Activated CD4-positive, alpha-beta T cell treated with anti-CD3 and anti-CD28 coated beads for 36 hours (primary cell): ENCODE results near the gene SCNN1G. TPM values are rescaled to one million over a fixed set of nuclear protein-coding genes. Genes with fewer than 3 reads are reported as not detected.

Experiments
- ATAC-seq: fragments of 200-7000 bp; cut with Tn5 transposase; one replicate; pipeline ENCODE4 v1.10.0; 2021; ENCODE audit warnings: mild to moderate bottlenecking, moderate library complexity
- CTCF ChIA-PET: fragments of 350-600 bp; sonication (Branson Sonifier 250); formaldehyde crosslinking; loops from one replicate; lab custom pipeline; 2021; ENCODE audit warnings: antibody characterized with exemption; lab: Charles Lee
- POLR2A ChIA-PET: fragments of 350-600 bp; sonication (Branson Sonifier 250); formaldehyde crosslinking; loops from one replicate; lab custom pipeline; 2021; ENCODE audit warnings: antibody characterized with exemption, inconsistent platforms; lab: Charles Lee
- DNase-seq: peaks from one replicate; pipeline ENCODE4 v3.0.0-alpha.2; 2020
- H3K27ac Mint-ChIP-seq: one replicate; pipeline ENCODE4 v1.8.0; 2021; ENCODE audit warnings: mixed read lengths
- H3K27me3 Mint-ChIP-seq: one replicate; pipeline ENCODE4 v1.8.0; 2021; ENCODE audit warnings: mixed read lengths
- H3K36me3 Mint-ChIP-seq: one replicate; pipeline ENCODE4 v1.8.0; 2021; ENCODE audit warnings: low read depth, mixed read lengths
- H3K4me1 Mint-ChIP-seq: one replicate; pipeline ENCODE4 v1.8.0; 2021; ENCODE audit warnings: mixed read lengths
- H3K4me3 Mint-ChIP-seq: one replicate; pipeline ENCODE4 v1.8.0; 2021; ENCODE audit warnings: mild to moderate bottlenecking, moderate library complexity, mixed read lengths
- H3K9me3 Mint-ChIP-seq: one replicate; pipeline ENCODE4 v1.8.0; 2021; ENCODE audit warnings: low read depth, mixed read lengths
- intact Hi-C, 2 experiments: fragments of 100-400 bp; cut with DNase I in 1 of 2; cut with micrococcal nuclease in 1 of 2; formaldehyde crosslinking; loops; one replicate each; pipeline versions ENCODE4 v1.14.2 to v1.15.1; 2022 to 2024; cut with DNase I, micrococcal nuclease
- total RNA-seq, 2 experiments: library from RNA; stranded (reverse); gene quantifications; one replicate each; pipeline ENCODE4 v1.2.3, GENCODE V29; 2021

SCNN1G gene
- total RNA-seq, 2 experiments from 2014 or later = not detected

DNA sequence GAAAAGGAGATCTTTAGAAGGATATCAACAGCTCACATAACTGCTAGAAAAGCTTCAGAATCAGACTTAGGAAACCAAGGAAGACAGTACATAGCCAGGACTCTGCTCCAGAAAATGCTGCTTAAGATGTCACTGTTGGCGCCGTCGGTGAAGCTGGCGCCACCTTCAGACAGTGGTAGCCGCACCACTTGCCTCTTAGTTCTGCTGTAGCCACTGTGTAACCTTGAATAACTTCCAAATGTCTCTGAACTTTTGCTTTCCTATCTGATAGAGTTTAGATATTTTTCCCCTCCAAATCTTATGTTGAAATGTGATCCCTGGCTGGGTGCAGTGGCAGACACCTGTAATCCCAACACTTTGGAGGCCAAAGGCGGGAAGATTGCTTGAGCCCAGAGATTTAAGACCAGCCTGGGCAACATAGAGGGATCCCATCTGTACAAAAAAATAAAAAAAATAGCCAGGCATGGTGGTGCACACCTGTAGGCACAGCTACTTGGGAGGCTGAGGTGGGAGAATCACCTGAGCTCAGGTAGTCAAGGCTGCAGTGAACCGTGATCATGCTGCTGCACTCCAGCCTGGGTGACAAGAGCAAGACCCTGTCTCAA is 27.0 kb upstream of the SCNN1G start:
- intact Hi-C loops = no loop called here
- CTCF ChIA-PET = interaction anchor here (0.6 to 0.8 kb wide), 2 partner anchors 114 to 295 kb away, joined by 3 read pairs; no protein-coding TSS in a partner anchor
- H3K4me3 Mint-ChIP-seq = no peak overlapping the region

DNA sequence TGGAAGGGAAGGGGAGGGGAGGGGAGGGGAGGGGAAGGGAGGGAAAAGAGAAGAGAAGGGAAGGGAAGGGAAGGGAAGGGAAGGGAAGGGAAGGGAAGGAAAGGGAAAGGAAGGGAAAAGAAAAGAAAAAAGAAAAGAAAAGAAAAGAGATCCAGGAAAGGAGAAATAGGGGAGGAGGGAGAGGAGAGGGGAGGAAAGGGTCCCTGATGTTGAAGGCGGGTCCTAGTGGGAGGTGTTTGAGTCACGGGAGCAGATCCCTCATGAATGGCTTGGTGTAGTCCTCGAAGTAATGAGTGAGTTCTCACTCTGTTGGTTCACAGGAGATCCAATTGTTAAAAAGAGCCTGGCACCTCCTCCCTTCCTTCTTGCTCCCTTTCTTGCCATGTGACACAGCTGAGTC is 26.4 kb upstream of the SCNN1G start:
- DNase-seq (no peak), ATAC-seq (no peak)
- Mint-ChIP-seq H3K36me3 (no peaks in the 10 kb centered on the region), H3K27ac (no peak overlapping the region), H3K4me3 (no peak overlapping the region), H3K4me1 (peaks cover 7% of the 10 kb centered on the region), H3K9me3 (no peaks in the 10 kb centered on the region), H3K27me3 (peaks cover 9% of the 10 kb centered on the region)
- POLR2A ChIA-PET = no interaction called here
- CTCF ChIA-PET = interaction anchor here (1.0 kb wide), 1 partner anchor 23 kb away, joined by 3 read pairs; no protein-coding TSS in a partner anchor
- intact Hi-C loops = no loop called here

More for the DNA sequence above, 27.0 kb upstream of the SCNN1G start:
- DNase-seq = peak; percentile 25
- no peaks in the 10 kb centered on the region for H3K36me3 Mint-ChIP-seq
- ATAC-seq = peak; percentile 60
- H3K27me3 Mint-ChIP-seq = peaks cover 7% of the 10 kb centered on the region
- no peak overlapping the region for H3K27ac Mint-ChIP-seq
- POLR2A ChIA-PET = no interaction called here
- no peaks in the 10 kb centered on the region for H3K9me3 Mint-ChIP-seq
- H3K4me1 Mint-ChIP-seq = peaks cover 7% of the 10 kb centered on the region

DNA sequence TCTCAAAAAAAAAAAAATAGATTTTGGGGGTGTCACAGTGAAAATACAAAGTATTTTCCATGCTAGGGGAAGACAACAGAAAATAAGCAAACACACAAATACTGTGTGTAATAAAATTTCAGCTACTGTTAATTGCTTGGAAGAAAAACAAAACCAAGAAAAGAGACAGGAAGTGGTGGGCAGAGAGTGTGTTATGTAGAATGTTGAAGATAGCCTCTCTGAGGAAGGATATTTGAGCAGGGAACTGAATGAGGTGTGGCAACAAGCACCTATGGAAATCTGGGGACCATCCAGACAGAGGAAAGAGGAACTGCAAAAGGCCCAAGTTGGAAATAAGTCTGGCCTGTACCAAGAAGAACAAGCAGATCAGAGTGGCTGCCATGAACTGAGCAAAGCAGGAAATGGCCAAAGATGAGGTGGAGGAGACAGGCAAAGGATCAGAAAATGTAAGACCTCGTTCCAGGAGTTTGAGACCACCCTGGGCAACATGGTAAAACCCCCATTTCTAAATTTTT is 25.5 kb upstream of the SCNN1G start:
- H3K36me3 Mint-ChIP-seq = no peaks in the 10 kb centered on the region
- ChIA-PET CTCF (interaction anchor here (0.7 to 1.0 kb wide), 2 partner anchors 22 to 25 kb away, joined by 3 read pairs; no protein-coding TSS in a partner anchor), POLR2A (no interaction called here)
- peaks cover 7% of the 10 kb centered on the region for H3K4me1 Mint-ChIP-seq
- intact Hi-C loops = no loop called here
- H3K9me3 Mint-ChIP-seq = no peaks in the 10 kb centered on the region
- DNase-seq (no peak), ATAC-seq (no peak)
- H3K27me3 Mint-ChIP-seq = peaks cover 14% of the 10 kb centered on the region
- H3K4me3 Mint-ChIP-seq = no peak overlapping the region
- H3K27ac Mint-ChIP-seq = no peak overlapping the region

DNA sequence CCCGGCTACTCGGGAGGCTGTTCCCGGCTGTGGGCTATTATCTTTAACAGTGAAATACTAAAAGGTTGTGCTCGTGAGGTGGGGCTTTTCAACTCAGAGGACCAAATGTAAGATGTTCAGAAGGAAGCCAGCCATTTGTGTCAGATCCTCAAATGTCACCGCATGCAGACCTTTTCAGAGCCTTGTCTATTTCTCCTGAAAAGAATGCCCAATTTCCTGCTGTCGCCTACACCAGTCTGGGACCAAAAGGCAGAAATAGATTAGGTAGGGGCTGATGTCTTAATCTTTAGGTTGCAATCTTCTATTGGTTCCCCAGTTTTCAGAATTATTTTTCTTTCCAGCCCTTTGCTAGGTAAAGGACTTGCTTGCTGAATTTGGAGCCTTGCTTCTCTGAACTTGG is 24.4 kb upstream of the SCNN1G start:
- H3K36me3 Mint-ChIP-seq = no peaks in the 10 kb centered on the region
- ChIA-PET CTCF (interaction anchor here (0.6 kb wide), 1 partner anchor 18 kb away, joined by 3 read pairs; no protein-coding TSS in a partner anchor), POLR2A (no interaction called here)
- H3K4me3 Mint-ChIP-seq = no peak overlapping the region
- no peak overlapping the region for H3K27ac Mint-ChIP-seq
- peaks cover 7% of the 10 kb centered on the region for H3K4me1 Mint-ChIP-seq
- DNase-seq (no peak), ATAC-seq (no peak)
- intact Hi-C loops = no loop called here
- H3K9me3 Mint-ChIP-seq = no peaks in the 10 kb centered on the region
- H3K27me3 Mint-ChIP-seq = peaks cover 17% of the 10 kb centered on the region

DNA sequence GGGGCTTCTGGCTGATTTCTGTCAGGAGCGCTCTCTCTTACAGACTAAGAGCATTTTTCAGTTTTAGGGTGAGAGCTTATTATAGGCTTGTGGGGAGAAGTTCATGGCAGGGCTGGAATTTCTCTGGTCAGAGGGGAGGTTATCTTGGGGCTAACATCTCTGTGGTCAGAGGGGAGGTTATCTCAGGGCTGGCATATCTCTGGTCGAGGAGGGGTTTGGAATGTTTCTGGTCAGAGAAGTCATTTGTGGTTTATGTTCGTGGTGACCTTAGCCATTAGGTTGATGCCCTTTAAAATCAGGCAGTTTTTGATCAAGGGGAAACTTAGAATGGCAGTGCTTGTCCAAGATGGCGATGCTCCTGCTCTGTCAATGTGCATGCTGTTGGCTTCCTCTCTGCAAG is 22.5 kb upstream of the SCNN1G start:
- Mint-ChIP-seq H3K27ac (no peak overlapping the region), H3K36me3 (no peaks in the 10 kb centered on the region), H3K4me3 (no peak overlapping the region), H3K27me3 (peaks cover 27% of the 10 kb centered on the region), H3K4me1 (peaks cover 7% of the 10 kb centered on the region), H3K9me3 (no peaks in the 10 kb centered on the region)
- POLR2A ChIA-PET = no interaction called here
- no peak for DNase-seq
- CTCF ChIA-PET = interaction anchor here (0.8 to 1.1 kb wide), 3 partner anchors 12 to 22 kb away, joined by 3 read pairs; no protein-coding TSS in a partner anchor
- intact Hi-C loops = no loop called here
- no peak for ATAC-seq

DNA sequence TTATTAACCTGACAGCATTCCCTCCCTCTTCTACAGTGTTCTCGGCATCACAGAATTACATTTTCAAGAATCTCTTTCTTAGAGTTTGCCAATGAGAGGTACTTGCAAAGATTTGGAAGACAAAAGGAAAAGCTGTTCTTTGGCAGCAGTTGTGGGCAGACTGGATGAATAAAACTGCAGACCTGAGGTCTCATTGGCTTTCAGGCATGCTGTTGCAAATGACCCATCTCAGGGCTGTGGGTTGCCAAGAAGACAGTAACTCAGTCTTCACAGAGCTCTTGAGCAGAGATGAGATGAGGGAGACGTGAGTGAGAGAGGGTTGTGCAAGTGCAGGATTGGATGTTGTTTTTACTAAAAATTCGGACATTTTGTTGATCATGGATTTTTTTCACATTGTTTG is 22.0 kb upstream of the SCNN1G start:
- ATAC-seq = no peak

DNA sequence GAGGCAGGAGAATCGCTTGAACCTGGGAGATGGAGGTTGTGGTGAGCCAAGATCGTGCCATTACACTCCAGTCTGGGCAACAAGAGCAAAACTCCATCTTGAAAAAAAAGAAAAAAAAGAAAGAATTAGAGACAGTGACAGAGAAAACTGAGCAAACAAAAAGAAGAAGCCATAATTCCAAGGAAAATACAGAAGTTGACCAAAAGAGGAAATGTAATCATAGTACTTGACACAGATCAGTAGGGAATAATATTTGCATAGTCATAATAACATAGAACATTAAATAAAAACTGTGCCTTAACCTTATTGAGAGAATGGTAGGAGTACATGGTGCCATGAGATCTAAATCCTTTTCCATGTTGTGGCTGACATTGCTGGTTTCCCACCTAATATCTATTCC is 18.6 kb upstream of the SCNN1G start:
- ChIA-PET POLR2A (no interaction called here), CTCF (no interaction called here)
- DNase-seq (no peak), ATAC-seq (no peak)
- no peaks in the 10 kb centered on the region for H3K4me1 Mint-ChIP-seq
- peaks cover 44% of the 10 kb centered on the region for H3K27me3 Mint-ChIP-seq
- no peak overlapping the region for H3K4me3 Mint-ChIP-seq
- no peak overlapping the region for H3K27ac Mint-ChIP-seq
- H3K36me3 Mint-ChIP-seq = no peaks in the 10 kb centered on the region
- intact Hi-C loops = no loop called here
- no peaks in the 10 kb centered on the region for H3K9me3 Mint-ChIP-seq

More for the DNA sequence above, 22.0 kb upstream of the SCNN1G start:
- intact Hi-C loops = no loop called here
- H3K4me1 Mint-ChIP-seq = peaks cover 7% of the 10 kb centered on the region
- no peak for DNase-seq
- peaks cover 32% of the 10 kb centered on the region for H3K27me3 Mint-ChIP-seq
- no peak overlapping the region for H3K27ac Mint-ChIP-seq
- H3K4me3 Mint-ChIP-seq = no peak overlapping the region
- CTCF ChIA-PET = interaction anchor here (0.8 to 1.1 kb wide), 3 partner anchors 12 to 21 kb away, joined by 3 read pairs; no protein-coding TSS in a partner anchor
- no peaks in the 10 kb centered on the region for H3K36me3 Mint-ChIP-seq
- POLR2A ChIA-PET = no interaction called here
- H3K9me3 Mint-ChIP-seq = no peaks in the 10 kb centered on the region

DNA sequence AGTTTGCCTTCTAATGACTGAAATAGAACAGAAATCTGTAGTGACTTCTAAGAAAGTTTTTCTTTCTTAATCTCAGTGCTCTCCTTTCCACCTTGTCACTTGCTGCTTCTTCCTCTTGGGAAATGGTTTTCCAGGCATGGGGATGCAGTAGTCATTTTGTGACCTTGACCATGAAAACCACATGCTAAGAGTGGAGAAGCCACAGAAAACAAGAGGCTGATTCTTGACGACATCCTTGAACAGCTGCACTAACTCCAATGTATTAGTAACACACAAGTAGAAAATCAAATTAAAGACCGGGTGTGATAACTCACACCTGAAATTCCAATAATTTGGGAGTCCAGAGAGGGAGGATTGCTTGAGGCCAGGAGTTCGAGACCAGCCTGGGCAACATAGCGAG is 17.8 kb upstream of the SCNN1G start:
- DNase-seq (no peak), ATAC-seq (no peak)
- Mint-ChIP-seq H3K27ac (no peak overlapping the region), H3K27me3 (peaks cover 42% of the 10 kb centered on the region), H3K9me3 (no peaks in the 10 kb centered on the region), H3K4me1 (no peaks in the 10 kb centered on the region), H3K36me3 (no peaks in the 10 kb centered on the region), H3K4me3 (no peak overlapping the region)
- intact Hi-C loops = no loop called here
- ChIA-PET CTCF (no interaction called here), POLR2A (no interaction called here)

DNA sequence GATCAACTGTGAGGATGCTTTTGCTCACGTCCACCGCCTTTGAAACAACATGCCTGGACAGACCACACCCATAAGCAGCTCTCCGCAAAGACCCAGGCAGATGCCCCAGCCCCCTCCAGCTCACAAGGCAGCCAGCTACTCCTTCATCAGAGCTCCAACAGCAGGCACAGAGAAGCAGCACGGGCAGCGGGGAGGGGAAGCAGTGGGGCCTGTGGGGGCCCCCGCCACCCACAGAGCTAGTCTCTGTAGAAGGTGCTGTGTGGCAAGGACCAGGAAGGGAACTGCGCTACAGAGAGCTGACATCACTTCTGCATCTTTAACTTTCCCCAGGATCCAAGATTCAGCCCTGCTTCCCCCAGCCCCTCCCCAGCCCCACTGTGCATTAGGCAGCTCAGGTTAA is 10.0 kb upstream of the SCNN1G start:
- Mint-ChIP-seq H3K4me3 (no peak overlapping the region), H3K27ac (no peak overlapping the region), H3K4me1 (no peaks in the 10 kb centered on the region), H3K9me3 (no peaks in the 10 kb centered on the region), H3K36me3 (no peaks in the 10 kb centered on the region), H3K27me3 (peaks cover 33% of the 10 kb centered on the region)
- DNase-seq (no peak), ATAC-seq (no peak)
- CTCF ChIA-PET = interaction anchor here (1.2 kb wide), 2 partner anchors 12 to 253 kb away, joined by 3 read pairs; no protein-coding TSS in a partner anchor
- intact Hi-C loops = no loop called here
- POLR2A ChIA-PET = interaction anchor here (0.6 kb wide), 1 partner anchor 105 kb away, joined by 6 read pairs; no protein-coding TSS in a partner anchor

DNA sequence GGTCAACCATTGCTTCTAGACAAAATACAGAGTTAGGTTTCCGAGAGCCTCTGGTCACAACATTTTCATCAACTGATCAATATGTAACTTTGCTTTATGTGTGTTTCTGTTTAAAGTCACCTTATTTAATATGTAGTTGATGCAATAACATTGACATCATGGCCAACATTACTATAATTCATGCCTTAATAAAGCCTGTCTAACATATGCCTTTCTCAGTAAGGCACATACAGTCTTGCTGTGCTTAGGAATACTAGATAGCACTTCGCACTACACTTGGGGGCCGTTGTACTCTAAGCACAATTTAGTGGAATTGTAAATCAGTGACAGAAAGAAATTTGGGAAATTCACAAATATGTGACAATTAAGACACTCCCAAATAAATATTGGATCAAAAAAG is 9.6 kb upstream of the SCNN1G start:
- POLR2A ChIA-PET = no interaction called here
- intact Hi-C loops = no loop called here
- H3K36me3 Mint-ChIP-seq = no peaks in the 10 kb centered on the region
- ATAC-seq (no peak), DNase-seq (no peak)
- CTCF ChIA-PET = interaction anchor here (0.6 to 1.2 kb wide), 2 partner anchors 12 to 14 kb away, joined by 3 read pairs; no protein-coding TSS in a partner anchor
- peaks cover 30% of the 10 kb centered on the region for H3K27me3 Mint-ChIP-seq
- H3K4me1 Mint-ChIP-seq = no peaks in the 10 kb centered on the region
- H3K27ac Mint-ChIP-seq = no peak overlapping the region
- no peaks in the 10 kb centered on the region for H3K9me3 Mint-ChIP-seq
- no peak overlapping the region for H3K4me3 Mint-ChIP-seq

DNA sequence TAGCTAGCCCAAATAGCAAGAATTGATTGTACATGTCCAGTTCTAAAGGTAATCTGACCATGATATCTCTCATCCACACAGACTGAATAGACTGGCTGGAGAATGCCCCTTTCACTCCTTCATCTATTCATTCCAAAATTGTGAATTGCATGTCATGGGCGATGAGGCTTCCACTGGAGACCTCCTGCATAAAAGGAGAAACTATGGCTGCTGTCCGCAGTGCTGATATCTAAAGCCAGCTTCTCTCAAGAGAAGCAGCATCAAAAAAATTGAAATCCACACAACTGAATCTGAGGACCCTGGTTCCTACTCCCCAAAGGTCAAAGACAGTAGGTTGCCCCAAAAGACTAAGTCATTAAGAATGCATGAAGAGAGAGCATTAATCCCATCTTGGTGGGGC is 7.9 kb upstream of the SCNN1G start:
- ATAC-seq (no peak), DNase-seq (no peak)
- ChIA-PET CTCF (interaction anchor here (0.7 to 1.6 kb wide), 3 partner anchors 9 to 259 kb away, joined by 3 to 4 read pairs (median 3); no protein-coding TSS in a partner anchor), POLR2A (no interaction called here)
- intact Hi-C loops = no loop called here
- H3K4me1 Mint-ChIP-seq = no peaks in the 10 kb centered on the region
- no peaks in the 10 kb centered on the region for H3K9me3 Mint-ChIP-seq
- no peak overlapping the region for H3K4me3 Mint-ChIP-seq
- no peak overlapping the region for H3K27ac Mint-ChIP-seq
- H3K27me3 Mint-ChIP-seq = peaks cover 39% of the 10 kb centered on the region
- H3K36me3 Mint-ChIP-seq = no peaks in the 10 kb centered on the region

DNA sequence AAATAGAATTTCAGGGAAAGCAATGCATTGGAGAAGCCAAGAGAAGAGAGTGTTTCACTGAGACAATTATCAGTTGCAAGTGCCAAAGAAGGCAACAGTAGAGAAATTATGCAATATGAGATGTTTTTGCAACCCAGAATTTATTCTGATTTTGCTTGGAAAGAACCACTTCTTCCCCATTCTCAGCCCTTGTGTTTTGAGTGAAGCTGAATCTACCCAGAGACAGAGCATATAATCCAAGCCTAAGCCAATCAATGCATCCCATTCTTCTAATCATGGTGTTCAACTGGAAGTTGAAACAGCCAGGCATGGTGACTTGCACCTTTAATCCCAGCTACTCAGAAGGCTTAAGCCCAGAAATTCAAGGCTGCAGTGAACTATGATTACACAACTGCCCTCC is 6.9 kb upstream of the SCNN1G start:
- ChIA-PET POLR2A (no interaction called here), CTCF (interaction anchor here (0.6 to 1.3 kb wide), 3 partner anchors 18 to 261 kb away, joined by 3 to 6 read pairs (median 4); no protein-coding TSS in a partner anchor)
- ATAC-seq = no peak
- DNase-seq = no peak
- Mint-ChIP-seq H3K27me3 (peaks cover 38% of the 10 kb centered on the region), H3K27ac (no peak overlapping the region), H3K36me3 (no peaks in the 10 kb centered on the region), H3K9me3 (no peaks in the 10 kb centered on the region), H3K4me1 (no peaks in the 10 kb centered on the region), H3K4me3 (no peak overlapping the region)
- intact Hi-C loops = no loop called here
